Urothelium cell line (cell line): ENCODE data around the gene STPG3.
A peak's percentile ranks its signal among the peaks of the same experiment; 100 is the strongest.

Experiments used
- DNase-seq: peaks from one replicate; pipeline ENCODE4 v3.0.0; 2011; ENCODE audit warnings: low spot score, mixed read lengths
- FAIRE-seq: peaks from 2 replicates; lab custom pipeline; 2011; peaks lifted over from hg19 to GRCh38; lab: Jason Lieb, UNC

The STPG3 gene

GRCh38 chr9:137278061-137278701 is 27.1 kb downstream of the STPG3 start:
- no peak for DNase-seq
- no peak for FAIRE-seq

- no peak for DNase-seq
Observed at GRCh38 chr9:137278721-137279711, 27.9 kb downstream of the STPG3 start.

GRCh38 chr9:137279741-137280473 is 28.8 kb downstream of the STPG3 start:
- no peak for FAIRE-seq

More at GRCh38 chr9:137278721-137279711, 27.9 kb downstream of the STPG3 start:
- FAIRE-seq: no peak

GRCh38 chr9:137280474-137281344 is 29.6 kb downstream of the STPG3 start:
- FAIRE-seq (no peak), DNase-seq (no peak)

More at GRCh38 chr9:137279741-137280473, 28.8 kb downstream of the STPG3 start:
- DNase-seq: no peak

GRCh38 chr9:137281345-137282116 is 30.4 kb downstream of the STPG3 start:
- no peak for FAIRE-seq
- no peak for DNase-seq

GRCh38 chr9:137286975-137287383 is 35.9 kb downstream of the STPG3 start:
- no peak for FAIRE-seq

GRCh38 chr9:137293094-137293481 is 42.0 kb downstream of the STPG3 start:
- DNase-seq (no peak), FAIRE-seq (no peak)

More at GRCh38 chr9:137286975-137287383, 35.9 kb downstream of the STPG3 start:
- peak; percentile 77 for DNase-seq

- DNase-seq: no peak
- FAIRE-seq: no peak
Observed at GRCh38 chr9:137293482-137294090, 42.5 kb downstream of the STPG3 start.

GRCh38 chr9:137294091-137294680 is 43.1 kb downstream of the STPG3 start:
- DNase-seq (peak; percentile 70), FAIRE-seq (no peak)

GRCh38 chr9:137294681-137295237 is 43.7 kb downstream of the STPG3 start:
- FAIRE-seq: no peak
- DNase-seq: no peak

GRCh38 chr9:137295238-137295811 is 44.2 kb downstream of the STPG3 start:
- DNase-seq (peak; percentile 89), FAIRE-seq (no peak)

- no peak for DNase-seq
- no peak for FAIRE-seq
Observed at GRCh38 chr9:137295849-137296669, 45.0 kb downstream of the STPG3 start.

GRCh38 chr9:137296670-137297664 is 45.9 kb downstream of the STPG3 start:
- no peak for DNase-seq
- FAIRE-seq: no peak

GRCh38 chr9:137297966-137298365 is 46.9 kb downstream of the STPG3 start:
- DNase-seq: no peak

GRCh38 chr9:137298401-137299202 is 47.5 kb downstream of the STPG3 start:
- DNase-seq: no peak
- FAIRE-seq: no peak

More at GRCh38 chr9:137297966-137298365, 46.9 kb downstream of the STPG3 start:
- FAIRE-seq: no peak
